Right renal cortex interstitium (tissue), 3 donors: ENCODE results near the gene METTL23. TPM values are rescaled to one million over a fixed set of nuclear protein-coding genes. Genes with fewer than 3 reads are reported as not detected.
"Not testable (repeated sequence)": the region's sequence is repeated elsewhere in the genome, so short reads cannot be mapped to it uniquely, and the experiment has no call there.

Source experiments
- DNase-seq, 3 donors: peaks; one replicate each; pipeline ENCODE4 v3.0.0-alpha.2; 2013; ENCODE audit warnings: low read depth in 3 of 3, low spot score in 2 of 3
- polyA plus RNA-seq, 3 donors: library from polyadenylated mRNA; unstranded; fragments of 120-200 nt; gene quantifications; one replicate each; pipeline ENCODE4 v1.2.1, GENCODE V29; 2013; ENCODE audit not compliant: insufficient read length in 3 of 3

METTL23 gene
- polyA plus RNA-seq, 3 donors, result 43.3 to 47.3 (median 44.8) TPM

DNA sequence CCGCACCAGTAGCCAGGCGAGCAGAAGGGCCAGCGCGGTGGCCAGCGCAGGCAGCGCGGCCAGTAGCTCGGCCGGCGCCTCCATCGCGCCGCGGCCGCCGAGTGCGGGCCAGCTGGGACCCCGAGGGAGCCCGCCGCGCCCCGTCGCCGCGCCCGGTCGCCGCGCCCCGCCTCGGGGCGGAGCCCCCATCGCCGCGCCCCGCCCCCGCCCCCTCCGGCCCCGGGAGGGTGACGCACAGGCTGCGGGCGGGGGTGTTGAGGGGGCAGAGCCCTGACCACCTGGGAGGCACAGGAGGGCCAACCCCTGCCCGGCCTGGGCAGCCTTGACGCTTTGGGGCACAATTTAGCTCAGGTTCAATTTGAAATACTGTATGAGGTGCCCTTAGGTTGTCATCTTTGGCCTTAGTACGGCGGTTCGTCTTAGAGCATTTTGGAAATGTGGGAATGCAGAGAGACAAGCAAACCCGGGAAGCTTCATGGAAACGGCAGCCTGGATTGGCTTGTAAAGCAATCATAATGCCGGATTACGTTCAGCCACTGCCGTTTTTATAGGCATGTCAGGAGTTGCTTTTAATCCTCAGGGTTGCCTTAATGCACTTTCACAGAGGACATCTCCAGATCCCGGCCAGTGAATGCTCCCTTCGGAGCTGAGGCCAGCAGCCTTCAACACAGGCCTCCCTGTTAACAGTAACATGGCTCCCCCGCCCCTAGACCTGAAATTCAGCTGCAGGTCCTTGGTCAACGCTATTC lies 15.6 kb upstream of the METTL23 start, which contains the start of gene MXRA7:
MXRA7 (minus strand) TSS at position 103 of the 749 bp plus-strand sequence; CDS start at position 84, 19 bp downstream.
- no peak for DNase-seq

DNA sequence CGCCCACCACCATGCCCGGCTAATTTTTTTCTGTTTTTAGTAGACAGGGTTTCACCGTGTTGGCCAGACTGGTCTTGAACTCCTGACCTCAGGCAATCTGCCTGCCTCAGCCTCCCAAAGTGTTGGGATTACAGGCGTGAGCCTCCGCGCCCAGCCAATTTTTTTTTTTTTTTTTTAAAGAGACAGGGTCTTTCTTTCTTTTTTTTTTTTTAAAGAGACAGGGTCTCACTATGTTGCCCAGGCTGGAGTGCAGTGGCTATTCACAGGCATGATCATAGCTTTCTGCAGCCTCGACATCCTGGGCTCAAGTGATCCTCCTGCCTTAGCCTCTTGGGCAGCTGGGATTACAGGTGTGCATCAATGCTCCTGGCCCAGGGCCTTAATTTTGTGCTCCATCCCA lies 14.3 kb upstream of the METTL23 start:
- not testable (repeated sequence) for DNase-seq

DNA sequence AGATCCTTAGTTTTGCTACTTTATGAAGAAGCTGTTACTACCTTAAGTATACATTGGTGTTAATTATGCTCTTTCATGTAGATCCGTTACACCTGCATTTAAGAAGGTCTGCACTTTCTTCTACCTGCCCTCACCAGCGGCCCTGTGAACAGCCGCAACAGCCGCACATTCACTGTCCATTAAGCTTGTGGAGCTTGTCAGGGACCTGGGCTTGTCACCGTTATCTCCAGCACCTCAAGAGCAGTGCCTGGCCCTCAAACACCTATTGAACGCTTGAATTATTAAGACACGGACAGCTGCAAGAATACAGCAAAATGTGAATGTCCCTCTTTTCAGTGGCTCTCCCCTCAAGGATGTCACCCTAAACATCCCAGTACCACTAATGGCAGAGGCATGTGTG lies 12.9 kb upstream of the METTL23 start:
- no peak for DNase-seq

DNA sequence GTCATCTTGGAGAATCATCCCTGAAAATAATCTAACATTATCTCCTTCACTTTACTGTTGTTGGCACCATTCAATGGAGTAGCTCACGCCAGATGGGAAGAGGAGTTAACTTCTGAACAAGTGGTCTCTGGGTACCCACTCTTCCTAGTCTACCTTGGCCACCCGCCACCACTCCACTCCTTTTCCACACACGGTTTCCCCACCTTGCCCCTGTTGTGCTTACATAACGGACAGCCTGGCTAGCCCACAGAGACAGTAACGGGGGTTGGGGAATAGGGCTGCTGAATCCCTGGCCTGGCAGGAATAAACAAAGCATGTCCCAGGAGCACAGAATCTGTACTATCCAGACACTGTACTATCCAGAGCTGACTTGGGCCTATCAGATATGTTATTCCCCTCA lies 12.3 kb upstream of the METTL23 start:
- no peak for DNase-seq

DNA sequence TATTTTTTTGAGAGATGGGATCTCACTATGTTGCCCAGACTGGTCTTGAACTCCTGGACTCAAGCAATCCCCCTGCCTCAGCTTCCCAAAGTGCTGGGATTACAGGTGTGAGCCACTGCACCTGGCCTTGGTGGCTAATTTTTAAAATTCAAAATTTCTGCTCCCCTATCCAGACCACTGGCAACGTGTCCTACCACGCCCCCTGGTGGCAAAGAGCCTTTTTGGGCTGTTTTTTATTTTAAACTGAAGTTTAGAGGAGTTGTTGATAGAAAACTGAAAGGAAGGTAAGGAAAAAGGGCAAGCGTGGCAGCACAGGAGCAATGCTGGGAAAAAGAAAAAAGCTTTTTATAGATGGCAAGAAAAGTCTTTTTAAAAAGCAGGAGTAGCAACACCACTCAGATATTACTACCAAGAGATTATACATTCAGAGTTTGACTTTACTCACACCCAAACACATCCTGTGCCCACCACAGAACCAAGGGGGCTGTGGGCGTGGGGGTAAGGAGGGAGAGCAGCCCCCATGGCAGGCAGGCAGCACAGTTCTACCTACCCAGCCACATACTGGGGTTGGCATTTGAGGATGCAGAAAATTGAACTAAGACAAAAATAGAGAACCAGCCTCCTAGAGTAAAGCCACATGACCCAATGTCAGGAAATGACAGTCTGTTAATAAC lies 11.7 kb upstream of the METTL23 start:
- no peak for DNase-seq

DNA sequence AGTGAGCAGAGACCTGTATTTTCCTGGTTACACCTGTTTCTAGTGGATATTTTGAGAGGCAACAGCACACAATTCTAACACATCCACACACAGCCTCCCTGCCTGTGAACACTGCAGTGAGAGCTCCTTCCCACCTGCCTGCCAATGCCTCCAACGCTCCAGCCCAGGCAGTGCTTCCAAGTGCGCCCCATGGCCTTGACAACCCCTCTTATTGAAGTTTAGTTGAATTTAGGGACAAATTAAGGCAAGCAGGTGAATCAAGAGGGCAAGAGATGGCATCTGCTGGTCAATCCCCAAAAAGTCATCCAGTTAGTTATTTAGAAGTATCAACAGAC lies 11.2 kb upstream of the METTL23 start:
- DNase-seq, result no peak

DNA sequence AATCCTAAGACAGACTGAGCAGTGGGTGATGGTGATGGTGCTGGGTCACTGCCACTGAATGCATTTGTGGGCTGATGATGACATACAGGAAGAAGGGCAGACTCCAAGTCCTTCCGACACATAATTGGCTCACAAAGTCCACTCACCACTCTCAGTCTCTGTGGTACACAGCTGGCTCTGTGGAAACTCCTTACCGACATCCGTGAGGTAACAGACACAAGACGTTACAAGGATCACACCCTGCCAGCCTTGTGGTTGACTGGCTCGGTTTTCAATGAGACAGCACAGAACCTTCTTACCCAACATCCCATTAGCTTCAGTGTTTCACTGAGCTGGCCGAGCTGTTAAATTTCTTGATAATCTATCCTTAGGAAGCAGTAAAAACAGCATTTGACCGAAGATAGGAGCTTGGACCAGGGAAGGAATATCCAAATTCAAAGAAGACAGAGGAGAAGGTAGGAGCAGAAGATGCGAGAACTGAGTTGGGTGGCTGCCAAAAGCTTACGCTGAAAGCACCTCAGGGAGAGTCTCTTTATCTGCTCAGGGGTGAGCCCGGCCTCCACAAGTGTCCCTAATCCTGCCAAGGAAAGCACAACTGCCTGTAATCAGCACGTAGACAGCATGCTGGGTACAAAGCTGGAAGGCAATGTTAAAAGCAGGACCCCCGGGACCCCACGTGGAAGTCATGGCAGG lies 10.3 kb upstream of the METTL23 start:
- no peak for DNase-seq

DNA sequence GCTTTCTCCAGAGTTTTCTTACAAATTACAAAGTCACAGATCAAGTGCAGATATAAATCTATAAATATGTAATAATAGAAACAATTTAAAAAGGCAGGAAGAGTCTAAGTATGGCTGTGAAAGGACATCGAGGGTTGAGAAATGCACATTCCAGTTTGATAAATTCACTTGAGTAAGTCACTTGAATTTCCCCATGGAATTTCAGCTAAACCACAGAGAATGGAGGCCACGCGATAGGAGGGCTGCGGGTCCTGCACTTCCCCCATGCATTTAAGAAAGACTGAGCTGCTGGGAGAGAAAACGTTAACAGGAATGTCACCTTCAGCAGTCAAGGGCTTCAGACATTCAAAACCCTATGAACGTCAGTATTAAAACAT lies 9.8 kb upstream of the METTL23 start:
- no peak for DNase-seq

DNA sequence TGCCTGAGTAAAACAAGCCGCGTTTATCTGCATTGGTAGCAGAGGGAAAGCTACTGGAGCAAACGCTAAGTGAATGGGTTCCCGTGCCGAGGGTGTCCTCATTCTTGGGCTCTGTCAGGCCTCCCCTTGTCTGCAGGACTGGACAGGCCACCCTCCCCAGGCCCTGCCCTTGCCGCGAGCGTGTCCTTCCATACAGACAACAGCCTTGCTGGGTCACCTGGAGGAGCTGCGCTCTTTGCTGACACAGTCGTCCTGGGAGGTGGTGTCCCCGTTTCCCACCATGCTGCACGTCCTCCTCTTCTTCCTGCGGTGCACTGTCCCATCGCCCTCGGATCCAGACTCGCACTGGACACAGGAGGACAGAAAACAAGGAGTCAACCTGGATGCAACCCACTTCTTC lies 8.1 kb upstream of the METTL23 start:
- DNase-seq, result no peak

DNA sequence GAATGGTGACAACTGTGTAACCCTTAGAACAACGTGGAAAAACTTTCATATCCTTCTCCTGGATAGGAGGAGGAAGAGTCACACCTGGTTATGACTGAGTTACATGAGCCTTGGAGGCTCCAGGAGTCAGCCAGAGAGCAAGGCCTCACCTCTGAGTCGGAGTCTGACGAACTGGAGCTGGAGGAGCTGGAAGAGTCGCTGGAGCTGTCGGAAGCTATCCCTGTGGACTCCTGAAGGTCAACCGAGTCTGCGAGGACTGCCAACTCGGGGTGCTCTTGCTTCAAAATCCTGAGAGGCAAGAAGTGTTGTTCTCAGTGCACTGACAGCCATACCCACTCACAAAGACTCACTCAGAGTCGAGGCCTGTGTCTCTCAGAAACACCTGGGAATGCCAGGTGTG lies 6.4 kb upstream of the METTL23 start:
- no peak for DNase-seq

DNA sequence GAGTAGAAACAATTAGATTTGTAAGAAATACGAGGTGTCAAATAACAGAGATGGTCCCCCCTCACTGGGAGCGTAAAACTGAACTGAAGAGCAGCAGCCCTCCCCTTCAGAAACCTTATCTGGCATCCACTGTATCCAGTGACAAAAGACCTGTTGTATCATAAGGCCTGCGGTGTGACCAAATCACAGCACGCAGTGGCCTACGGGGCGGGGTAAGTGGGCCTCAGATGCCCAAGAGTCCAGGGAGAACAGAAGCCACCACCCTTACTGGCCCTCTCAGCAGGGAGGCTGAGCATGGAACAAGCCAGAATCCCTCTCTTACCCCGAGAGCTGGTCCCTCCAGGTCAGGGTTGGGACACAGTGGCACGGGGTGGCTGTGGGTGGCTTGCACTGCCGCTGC lies 5.7 kb upstream of the METTL23 start:
- no peak for DNase-seq

DNA sequence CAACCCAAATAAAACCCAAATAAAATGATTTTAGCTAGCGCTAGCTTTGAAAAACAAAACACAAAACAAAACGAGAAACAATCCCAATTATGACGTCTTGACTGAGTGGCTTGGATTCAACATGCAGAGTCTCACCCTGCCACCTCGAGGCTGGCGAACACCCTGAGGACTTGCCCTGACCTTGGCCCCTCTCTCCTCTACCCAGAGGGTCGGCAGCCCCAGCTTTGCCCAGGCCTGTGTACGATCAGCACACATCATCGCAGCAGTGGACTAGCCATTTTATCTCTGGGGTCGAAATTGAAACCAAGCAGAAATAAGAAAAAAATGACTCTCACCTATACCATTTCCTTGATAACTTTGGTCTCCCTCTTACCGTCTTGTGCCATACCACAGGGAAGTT lies 5.2 kb upstream of the METTL23 start:
- DNase-seq, result no peak

DNA sequence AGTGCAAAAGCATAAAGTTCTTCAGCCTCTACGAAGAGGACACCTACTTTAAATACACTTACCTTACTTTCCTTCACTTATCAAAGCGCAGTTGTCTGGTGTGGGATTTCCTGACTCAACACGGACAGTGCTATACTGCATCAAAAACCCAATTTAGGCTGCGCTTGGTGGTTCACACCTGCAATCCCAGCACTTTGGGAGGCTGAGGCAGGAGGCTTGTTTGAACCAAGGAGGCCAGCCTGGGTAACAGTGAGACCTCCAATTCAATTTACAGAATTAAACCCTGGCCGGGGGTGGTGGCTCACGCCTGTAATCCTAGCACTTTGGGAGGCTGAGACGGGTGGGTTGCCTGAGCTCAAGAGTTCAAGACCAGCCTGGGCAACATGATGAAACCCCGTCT lies 4.4 kb upstream of the METTL23 start:
- no peak for DNase-seq

DNA sequence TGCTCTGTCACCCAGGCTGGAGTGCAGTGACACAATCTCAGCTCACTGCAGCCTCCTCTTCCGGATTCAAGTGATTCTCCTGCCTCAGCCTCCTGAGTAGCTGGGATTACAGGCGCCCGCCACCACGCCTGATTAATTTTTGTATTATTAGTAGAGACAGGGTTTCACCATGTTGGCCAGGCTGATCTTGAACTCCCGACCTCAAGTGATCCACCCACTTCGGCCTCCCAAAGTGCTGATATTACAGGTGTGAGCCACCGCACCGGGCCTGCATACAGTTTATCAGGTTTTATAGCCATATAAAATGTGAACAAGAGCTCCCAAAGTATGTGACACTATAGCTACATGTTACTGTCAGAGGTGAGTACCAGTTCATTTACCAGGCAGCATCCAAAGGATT lies 3.7 kb upstream of the METTL23 start:
- not testable (repeated sequence) for DNase-seq

DNA sequence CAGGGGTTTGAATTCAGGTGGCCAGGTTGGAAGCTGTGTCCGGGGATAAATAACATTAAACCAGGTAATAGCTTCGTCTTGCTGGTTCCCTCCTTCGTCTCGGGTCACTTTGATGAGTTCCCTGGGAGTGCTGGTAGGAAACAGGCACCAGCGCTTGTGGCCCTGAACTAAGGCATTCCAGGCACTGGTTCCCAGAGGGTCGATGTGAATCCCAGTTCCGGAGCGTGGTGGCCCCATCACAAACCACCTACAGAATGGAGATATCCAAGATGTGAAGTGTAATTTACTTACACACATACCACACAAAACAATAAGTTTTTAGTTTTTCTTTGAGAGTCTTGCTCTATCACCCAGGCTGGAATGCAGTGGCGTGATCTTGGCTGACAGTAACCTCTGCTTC lies 2.8 kb upstream of the METTL23 start:
- DNase-seq, result no peak

DNA sequence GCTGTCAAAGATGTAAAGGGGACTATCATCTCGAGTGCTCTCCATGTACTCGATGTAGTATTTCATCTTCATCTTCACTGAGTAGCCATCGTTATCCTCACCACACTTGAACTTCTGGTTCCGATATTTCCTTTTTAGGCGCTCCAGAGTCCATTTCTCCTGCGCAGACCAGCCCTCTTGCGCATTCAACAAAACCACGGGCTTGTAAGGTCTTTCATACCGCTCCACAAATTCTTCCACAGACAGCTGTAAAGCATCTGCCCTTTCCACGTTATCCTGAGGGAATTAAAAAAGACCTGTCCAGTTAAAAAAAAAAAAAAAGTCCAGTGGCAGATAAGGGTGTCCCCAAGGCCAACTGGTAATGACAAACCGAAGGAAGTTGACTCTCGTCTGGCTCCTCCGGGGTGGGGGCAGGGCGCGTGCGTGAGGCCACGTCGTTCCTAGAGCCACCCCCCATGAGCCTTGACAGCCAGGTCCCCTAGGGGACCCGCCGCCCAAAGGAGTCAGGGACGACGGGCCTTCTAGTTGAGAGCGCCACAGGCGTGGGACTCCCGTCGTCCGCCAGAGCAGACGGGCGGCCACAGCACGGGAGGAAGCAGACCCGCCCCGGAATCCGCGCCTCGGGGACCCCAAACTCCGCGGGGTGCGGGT lies 934 bp upstream of the METTL23 start:
- no peak for DNase-seq

DNA sequence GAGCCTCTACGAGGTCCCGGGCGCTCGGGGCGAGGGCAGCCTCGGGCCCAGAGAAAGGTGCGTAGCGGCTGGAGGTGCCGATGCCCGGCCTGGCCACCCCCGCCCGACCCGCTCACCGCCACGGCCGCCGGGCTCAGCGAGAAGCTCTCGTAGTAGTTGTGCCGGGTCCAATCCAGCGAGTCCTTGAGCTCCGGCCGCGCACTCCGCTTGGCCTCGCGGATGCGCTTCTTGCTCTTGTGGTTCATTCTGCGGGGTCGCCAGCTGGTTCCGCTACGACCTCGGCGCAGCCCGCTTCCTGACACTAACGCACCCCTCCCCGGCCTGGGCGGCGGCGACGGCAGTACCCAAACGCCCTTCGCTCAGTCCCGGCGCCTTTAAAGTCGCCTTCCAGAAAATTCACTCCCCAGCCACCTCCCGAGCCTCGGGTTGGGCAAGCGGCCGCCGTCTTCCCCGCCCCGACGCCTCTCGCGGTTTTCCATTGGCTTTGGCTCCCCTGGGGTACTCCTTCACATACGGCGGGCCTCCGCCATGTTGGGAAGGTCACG lies 336 bp upstream of the METTL23 start, which contains the start of gene JMJD6:
JMJD6 (minus strand) TSS at position 376 of the 545 bp plus-strand sequence; CDS start at position 245, 131 bp downstream.
- peak in 2 of 3 donors; percentile 89 to 92 for DNase-seq

DNA sequence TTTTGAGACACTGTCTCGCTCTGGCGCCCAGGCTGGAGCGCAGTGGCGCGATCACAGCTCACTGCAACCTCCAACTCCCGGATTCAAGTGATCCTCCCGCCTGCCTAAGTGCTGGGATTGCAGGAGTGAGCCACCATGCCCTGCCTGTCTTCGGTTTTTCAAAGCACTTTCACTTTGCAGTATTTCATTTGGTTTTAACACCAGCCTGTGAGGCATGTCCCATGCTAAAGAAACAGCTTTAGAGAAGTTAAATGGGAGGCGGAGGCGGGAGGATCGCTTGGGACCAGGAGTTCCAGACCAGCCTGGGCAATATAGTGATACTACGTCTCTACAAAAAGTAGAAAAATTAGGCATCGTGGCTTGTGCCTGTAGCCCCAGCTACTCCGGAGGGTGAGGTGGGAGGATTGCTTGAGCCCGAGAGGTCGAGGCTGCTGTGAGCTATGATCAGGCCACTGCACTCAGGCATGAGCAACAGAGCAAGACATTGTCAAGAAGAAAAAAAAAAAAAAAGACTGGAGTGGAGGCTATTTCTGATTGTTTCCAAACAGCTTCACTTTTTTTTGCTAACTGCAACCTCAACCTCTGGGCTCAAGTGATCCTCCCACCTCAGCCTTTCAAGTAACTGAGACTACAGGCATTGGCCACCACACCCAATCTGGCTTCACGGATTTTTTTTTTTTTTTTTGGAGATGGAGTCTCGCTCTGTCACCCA lies 1.3 kb downstream of the METTL23 start:
- DNase-seq, result no peak

DNA sequence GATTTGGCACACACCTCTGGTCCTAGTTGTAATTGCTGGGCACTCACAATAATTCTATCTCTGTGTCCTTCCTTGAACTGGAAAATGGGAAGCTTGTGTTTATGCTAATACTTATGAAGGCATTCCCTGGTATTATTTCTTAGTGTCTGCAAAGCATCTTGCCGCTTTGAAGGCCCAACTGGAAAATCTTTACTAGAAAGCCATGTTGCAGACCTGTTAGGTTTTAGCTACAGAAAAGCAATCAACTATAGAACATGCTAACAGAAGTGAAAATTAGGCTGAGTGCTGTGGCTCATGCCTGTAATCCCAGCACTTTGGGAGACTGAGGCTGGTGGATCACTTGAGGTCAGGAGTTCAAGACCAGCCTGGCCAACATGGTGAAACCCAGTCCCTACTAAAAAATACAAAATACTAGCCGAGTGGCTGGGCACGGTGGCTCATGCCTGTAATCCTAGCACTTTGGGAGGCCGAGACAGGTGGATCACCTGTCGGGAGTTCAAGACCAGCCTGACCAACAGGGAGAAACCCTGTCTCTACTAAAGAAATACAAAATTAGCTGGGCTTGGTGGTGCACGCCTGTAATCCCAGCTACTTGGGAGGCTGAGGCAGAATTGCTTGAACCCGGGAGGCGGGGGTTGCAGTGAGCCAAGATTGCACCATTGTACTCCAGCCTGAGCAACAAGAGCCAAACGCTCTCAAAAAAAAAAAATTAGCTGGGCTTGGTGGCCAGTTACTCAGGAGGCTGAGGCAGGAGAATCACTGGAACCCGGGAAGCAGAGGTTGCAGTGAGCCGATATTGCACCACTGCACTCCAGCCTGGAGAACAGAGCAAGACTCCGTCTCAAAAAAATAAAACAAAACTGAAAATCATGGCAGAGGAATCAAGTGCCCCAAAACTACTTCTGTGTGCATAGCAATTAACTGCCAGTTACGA lies 5.4 kb downstream of the METTL23 start:
- DNase-seq, result not testable (repeated sequence)
